K562 (cell line): Measurements from ENCODE around the gene CHRM4. TPM values are rescaled to one million over a fixed set of nuclear protein-coding genes. Genes with fewer than 3 reads are reported as not detected.

ENCODE experiments used
- ATAC-seq: fragments of 200-7000 bp; cut with Tn5 transposase; 3 replicates; pipeline ENCODE4 v1.9.1; 2020; ENCODE audit warnings: moderate library complexity
- BruUV-seq: library from RNA; stranded (reverse); fragments of 400-500 nt; replicated peaks from 2 replicates; lab custom pipeline; 2021; lab: Mats Ljungman, UMichigan
- CTCF ChIA-PET: fragments of 300-600 bp; formaldehyde crosslinking; extraction: SDS; loops from one replicate; lab custom pipeline; 2021; ENCODE audit warnings: low intra/inter-chr PET ratio; lab: Yijun Ruan, JAX
- POLR2A ChIA-PET: fragments of 300-600, 350-650 bp; sonication (Branson Sonifier 250); formaldehyde crosslinking; extraction: SDS; loops from one replicate; lab custom pipeline; 2021; ENCODE audit warnings: antibody characterized with exemption, inconsistent platforms; lab: Yijun Ruan, JAX
- DNase-seq, 4 experiments: peaks; one replicate each; pipeline versions ENCODE4 v3.0.0 to v3.0.0-alpha.2; 2011 to 2018; ENCODE audit warnings: low spot score in 3 of 4, mixed read lengths in 3 of 4; ENCODE audit errors: extremely low read depth in 1 of 4
- FAIRE-seq: peaks from 2 replicates; lab custom pipeline; 2011; peaks lifted over from hg19 to GRCh38; lab: Jason Lieb, UNC
- H2AFZ ChIP-seq: 2 replicates; pipeline ENCODE4 v1.6.0; 2011; ENCODE audit warnings: low read depth, low read length, control low read depth, inconsistent platforms
- H3K27ac ChIP-seq: fragments of 200-600 bp; 3 replicates; pipeline ENCODE4 v1.8.0; 2011; ENCODE audit warnings: low read depth, mild to moderate bottlenecking, control low read depth, inconsistent platforms, low read length, moderate library complexity, mixed read lengths; ENCODE audit errors: extremely low read depth
- H3K27me3 ChIP-seq, 2 experiments: fragments of 300-600 bp in 1 of 2; 2 replicates in 1 of 2; 3 replicates in 1 of 2; pipeline versions ENCODE4 v1.6.0 to v1.8.0; 2011; ENCODE audit warnings: inconsistent platforms in 2 of 2, low read length in 2 of 2, mild to moderate bottlenecking in 1 of 2, mixed read lengths in 1 of 2, moderate library complexity in 1 of 2; ENCODE audit not compliant: control insufficient read depth in 2 of 2, insufficient read depth in 2 of 2
- H3K36me3 ChIP-seq: fragments of 300-600 bp; 3 replicates; pipeline ENCODE4 v1.8.0; 2011; ENCODE audit warnings: mild to moderate bottlenecking, low read length, inconsistent platforms; ENCODE audit not compliant: control insufficient read depth, insufficient read depth
- H3K4me1 ChIP-seq, 2 experiments: fragments of 200-600 bp in 1 of 2; replicated peaks in 1 of 2; 2 replicates in 1 of 2; 3 replicates in 1 of 2; pipeline versions ENCODE4 v1.5.1 to v1.8.0; 2011; ENCODE audit warnings: inconsistent platforms in 2 of 2, low read length in 2 of 2, mild to moderate bottlenecking in 1 of 2, mixed read lengths in 1 of 2, moderate library complexity in 1 of 2; ENCODE audit not compliant: control insufficient read depth in 2 of 2, insufficient read depth in 2 of 2
- H3K4me2 ChIP-seq: 2 replicates; pipeline ENCODE4 v1.6.1; 2011; ENCODE audit warnings: low read length, control low read depth, inconsistent platforms, mixed read lengths; ENCODE audit not compliant: insufficient read depth
- H3K4me3 ChIP-seq: fragments of 200-600 bp; sonication (generic), shearing (Covaris generic); 2 replicates; pipeline ENCODE4 v1.5.1; 2016; ENCODE audit warnings: control low read depth, inconsistent platforms
- H3K79me2 ChIP-seq: fragments of 200-600 bp; 3 replicates; pipeline ENCODE4 v1.8.0; 2011; ENCODE audit warnings: low read length, inconsistent platforms; ENCODE audit not compliant: control insufficient read depth, insufficient read depth
- H3K9ac ChIP-seq, 2 experiments: 2 replicates each; pipeline versions ENCODE4 v1.6.0 to v1.6.1; 2011; ENCODE audit warnings: low read depth in 2 of 2, low read length in 2 of 2, control low read depth in 1 of 2, inconsistent platforms in 1 of 2, mild to moderate bottlenecking in 1 of 2, mixed read lengths in 1 of 2; ENCODE audit not compliant: insufficient read depth in 1 of 2
- H3K9me1 ChIP-seq: one replicate; pipeline ENCODE4 v1.6.0; 2011; ENCODE audit warnings: inconsistent platforms, mild to moderate bottlenecking, low read length, moderate library complexity; ENCODE audit not compliant: control insufficient read depth, insufficient read depth
- H3K9me3 ChIP-seq: replicated peaks from 2 replicates; pipeline ENCODE4 v1.5.1; 2011; ENCODE audit warnings: low read depth, low read length, inconsistent platforms; ENCODE audit not compliant: control insufficient read depth, insufficient read depth
- H4K20me1 ChIP-seq: replicated peaks from 2 replicates; pipeline ENCODE4 v1.6.1; 2011; ENCODE audit warnings: low read length, inconsistent platforms, mixed read lengths; ENCODE audit not compliant: control insufficient read depth, insufficient read depth
- BACH1 ChIP-seq: fragments of 200-800 bp; sonication (Bioruptor generic); IDR thresholded peaks from 2 replicates; pipeline ENCODE4 v1.6.1; 2016; ENCODE audit warnings: missing genetic modification characterization, missing compliant biosample characterization
- ELK1 ChIP-seq: sonication (generic); formaldehyde crosslinking; IDR thresholded peaks from 2 replicates; pipeline ENCODE4 v1.8.1; 2022; ENCODE audit warnings: missing genetic modification reagents
- HDAC3 ChIP-seq: fragments of 450-650 bp; IDR thresholded peaks from 2 replicates; pipeline ENCODE4 v1.6.1; 2018; ENCODE audit warnings: borderline replicate concordance, mild to moderate bottlenecking, moderate library complexity; ENCODE audit not compliant: partially characterized antibody
- JUND ChIP-seq, 2 experiments: IDR thresholded peaks; 2 replicates in 1 of 2; 3 replicates in 1 of 2; pipeline ENCODE4 v1.6.1; 2011; ENCODE audit warnings: borderline replicate concordance in 2 of 2, low read depth in 2 of 2, low read length in 2 of 2, improper control_type of control experiment in 1 of 2, missing biosample characterization in 1 of 2, missing genetic modification characterization in 1 of 2, missing genetic modification reagents in 1 of 2
- LEF1 ChIP-seq: fragments of 450-650 bp; IDR thresholded peaks from 2 replicates; pipeline ENCODE4 v1.6.1; 2016; ENCODE audit warnings: mild to moderate bottlenecking
- POLR3A ChIP-seq: IDR thresholded peaks from 2 replicates; pipeline ENCODE4 v1.6.1; 2011; ENCODE audit warnings: borderline replicate concordance, mild to moderate bottlenecking, moderate library complexity; ENCODE audit not compliant: insufficient read length, insufficient read depth; ENCODE audit errors: extremely low read depth
- SPI1 ChIP-seq: IDR thresholded peaks from 2 replicates; pipeline ENCODE4 v1.6.1; 2011; ENCODE audit warnings: low read depth, low read length, control low read depth, borderline replicate concordance
- TFAP4 ChIP-seq: sonication (generic); formaldehyde crosslinking; IDR thresholded peaks from 2 replicates; pipeline ENCODE4 v1.8.0; 2022; ENCODE audit warnings: missing genetic modification reagents, mild to moderate bottlenecking, moderate library complexity, borderline replicate concordance
- ZNF3 ChIP-seq: fragments of 250-450 bp; sonication (Bioruptor Pico); IDR thresholded peaks from 2 replicates; pipeline ENCODE4 v1.5.0; 2021; ENCODE audit warnings: mild to moderate bottlenecking, moderate library complexity
- WGBS: fragments of 100-300 bp; shearing (Covaris generic); methylation state at CpG from one replicate; pipeline ENCODE4 v1.1.6; 2016; ENCODE audit warnings: low coverage, mixed read lengths; ENCODE audit not compliant: insufficient coverage; ENCODE audit errors: missing lambda C conversion rate; 5-methylcytosine and 5-hydroxymethylcytosine counted together
- in situ Hi-C: fragments of 300-500 bp; cut with MboI; formaldehyde crosslinking; loops from 4 replicates; pipeline ENCODE4 v1.15.0; 2018; ENCODE audit warnings: inconsistent platforms, mixed read lengths
- intact Hi-C: fragments of 100-400 bp; cut with micrococcal nuclease; formaldehyde crosslinking; loops from 2 replicates; pipeline ENCODE4 v1.14.2; 2022
- polyA plus RNA-seq, 8 experiments: library from polyadenylated mRNA; depleted of rRNA in 4 of 8; stranded (reverse) in 5 of 8; unstranded in 3 of 8; fragments of >200 nt; fragmentation: Nextera tagmentation in 2 of 8; fragmentation: Illumina TruSeq in 1 of 8; extraction: Ambion mirVana in 2 of 8; extraction: Trizol in 1 of 8; gene quantifications; 2 replicates each; pipeline versions ENCODE4 v1.2.1 to v1.2.3, GENCODE V29; 2011 to 2014; ENCODE audit warnings: inconsistent platforms in 1 of 8, missing spikeins in 1 of 8
- total RNA-seq, 7 experiments: library from RNA; depleted of rRNA in 6 of 7; stranded (reverse); fragments of >200 nt in 6 of 7; fragmentation: Illumina TruSeq in 2 of 7; extraction: Trizol in 2 of 7; gene quantifications; 2 replicates each; pipeline versions ENCODE4 v1.2.1 to v1.2.3, GENCODE V29; 2011 to 2021; ENCODE audit warnings: low replicate concordance in 1 of 7

CHRM4 gene
- total and polyA plus RNA-seq, 9 of the 15 experiments (the other 6 are each of a cell fraction or from before 2014, with no cell fraction given) = 0.22 to 1.3 (median 0.40) TPM; not detected in 2

- TF ChIP-seq ELK1 (CRISPR knock-in tag) = no peak
- no peak for TF ChIP-seq POLR3A
- no peak for TF ChIP-seq ZNF3 (CRISPR knock-in tag)
- TF ChIP-seq HDAC3 = no peak
- no peak for TF ChIP-seq BACH1 (tag)
- TF ChIP-seq TFAP4 = no peak
- no peak for TF ChIP-seq JUND (IDR thresholded peaks at IDR 0.05; ENCODE audit: borderline replicate concordance, low read depth, low read length)
- TF ChIP-seq JUND (tag; IDR thresholded peaks at IDR 0.05; ENCODE audit: borderline replicate concordance, low read depth, low read length) = no peak
- no peak for TF ChIP-seq SPI1
These were observed 2.2 kb upstream of the CHRM4 start (continued) for GRCh38 chr11:46393759-46394158.

- Histone ChIP-seq H3K4me2 (peak overlapping the region; percentile 70), H3K9ac (no peak overlapping the region), H3K79me2 (no peaks in the 10 kb centered on the region), H3K9me1 (no peaks in the 10 kb centered on the region), H3K36me3 (peaks cover 16% of the 10 kb centered on the region; the same call in 2 of the 3 replicates), H3K4me3 (peak overlapping the region; percentile 81; the same call in 1 of the 2 replicates), H3K27ac (no peak overlapping the region), H2AFZ (peak overlapping the region; percentile 33; the same call in 1 of the 2 replicates), H3K9me3 (no peaks in the 10 kb centered on the region), H3K4me1 (peaks cover 19 to 50% of the 10 kb centered on the region in 2 experiments), H4K20me1 (peaks cover 16% of the 10 kb centered on the region), H3K27me3 (peaks cover 0 to 11% of the 10 kb centered on the region in 2 experiments; a peak in 1 of 5 replicates)
- intact Hi-C loops (no loop called here), in situ Hi-C loops (no loop called here)
- no peak for TF ChIP-seq LEF1
- ChIA-PET CTCF (no interaction called here), POLR2A (interaction anchor here (0.6 to 2.0 kb wide), 9 partner anchors 9 to 136 kb away, joined by 3 to 13 read pairs (median 3); no protein-coding TSS in a partner anchor)
- FAIRE-seq (peak; percentile 32), DNase-seq (no peak), ATAC-seq (no peak)
- 31% methylated on average over 4 of the region's 4 CpGs for WGBS
- BruUV-seq = no TSS peak
These were observed 1.6 kb upstream of the CHRM4 start for GRCh38 chr11:46393231-46393616.
